ENCODE measurements around the gene EPHA3. TPM values are rescaled to one million over a fixed set of nuclear protein-coding genes. Genes with fewer than 3 reads are reported as not detected.
A peak's percentile ranks its signal among the peaks of the same experiment; 100 is the strongest.

EPHA3 gene
- total RNA-seq: 10 to 100 TPM in 1 of 2 donors, 1 to 10 TPM in 1; 9.4 to 11.9 TPM

- H3K9me3 ChIP-seq: no peaks in the 10 kb centered on the region
- H3K4me1 ChIP-seq (replicated peaks): no peaks in the 10 kb centered on the region
- H3K36me3 ChIP-seq: no peaks in the 10 kb centered on the region
- TF ChIP-seq POLR2A (IDR thresholded peaks at IDR 0.05) (no peak), POLR2AphosphoS5 (IDR thresholded peaks at IDR 0.05) (peak; percentile 56)
- peak within 1 kb of the TSS; percentile 13 to 38 for H3K27ac ChIP-seq
- peak; percentile 45 for DNase-seq (ENCODE audit: low spot score)
- intact Hi-C loops (cut with DNase I): loop anchor here (10.0 kb wide), 1 partner anchor 987 kb away; no protein-coding TSS in a partner anchor
- H3K27me3 ChIP-seq (replicated peaks; ENCODE audit: insufficient read depth): no peaks in the 10 kb centered on the region
- WGBS: 2% methylated on average over 28 of the region's 32 CpGs
- H3K4me3 ChIP-seq: peak within 1 kb of the TSS; percentile 32 to 36
These were observed at the start of gene EPHA3 for GRCh38 chr3:89107461-89108290. Gene EPHA3 (plus strand): TSS chr3:89107621. CDS start chr3:89107749, 128 bp downstream.

- WGBS: 63% methylated on average over 2 of the region's 2 CpGs
- Histone ChIP-seq H3K4me1 (replicated peaks) (no peaks in the 10 kb centered on the region), H3K9me3 (no peaks in the 10 kb centered on the region), H3K27ac (no peak overlapping the region), H3K27me3 (replicated peaks; ENCODE audit: insufficient read depth) (no peaks in the 10 kb centered on the region), H3K4me3 (no peak overlapping the region), H3K36me3 (no peaks in the 10 kb centered on the region)
- TF ChIP-seq POLR2A (IDR thresholded peaks at IDR 0.05) (no peak), CTCF (IDR thresholded peaks at IDR 0.05) (no peak), POLR2AphosphoS5 (IDR thresholded peaks at IDR 0.05) (no peak)
- DNase-seq (ENCODE audit: low spot score): no peak
- intact Hi-C loops (cut with DNase I): no loop called here
These were observed 49.0 kb upstream of the EPHA3 start for GRCh38 chr3:89058371-89058770.

GRCh38 chr3:89059211-89059925 is 48.1 kb upstream of the EPHA3 start:
- no peaks in the 10 kb centered on the region for H3K36me3 ChIP-seq
- H3K27ac ChIP-seq: no peak overlapping the region
- peak; percentile 5 for DNase-seq (ENCODE audit: low spot score)
- no peak for TF ChIP-seq POLR2AphosphoS5 (IDR thresholded peaks at IDR 0.05)
- TF ChIP-seq POLR2A (IDR thresholded peaks at IDR 0.05): no peak
- no peak for TF ChIP-seq CTCF (IDR thresholded peaks at IDR 0.05)
- no peaks in the 10 kb centered on the region for H3K4me1 ChIP-seq (replicated peaks)
- no peak overlapping the region for H3K4me3 ChIP-seq
- WGBS: 65% methylated on average over 5 of the region's 5 CpGs
- H3K9me3 ChIP-seq: no peaks in the 10 kb centered on the region
- intact Hi-C loops (cut with DNase I): no loop called here
- no peaks in the 10 kb centered on the region for H3K27me3 ChIP-seq (replicated peaks; ENCODE audit: insufficient read depth)

GRCh38 chr3:89061259-89061658 is 46.2 kb upstream of the EPHA3 start:
- intact Hi-C loops (cut with DNase I): no loop called here
- no peak overlapping the region for H3K27ac ChIP-seq
- H3K27me3 ChIP-seq (replicated peaks; ENCODE audit: insufficient read depth): no peaks in the 10 kb centered on the region
- no peak overlapping the region for H3K4me3 ChIP-seq
- H3K36me3 ChIP-seq: no peaks in the 10 kb centered on the region
- no peak for TF ChIP-seq POLR2AphosphoS5 (IDR thresholded peaks at IDR 0.05)
- no peak for TF ChIP-seq POLR2A (IDR thresholded peaks at IDR 0.05)
- TF ChIP-seq CTCF (IDR thresholded peaks at IDR 0.05): no peak
- H3K4me1 ChIP-seq (replicated peaks): no peaks in the 10 kb centered on the region
- no peaks in the 10 kb centered on the region for H3K9me3 ChIP-seq
- WGBS: 97% methylated on average over 2 of the region's 2 CpGs
- DNase-seq (ENCODE audit: low spot score): no peak

GRCh38 chr3:89067736-89068135 is 39.7 kb upstream of the EPHA3 start:
- H3K4me1 ChIP-seq (replicated peaks): no peaks in the 10 kb centered on the region
- TF ChIP-seq POLR2AphosphoS5 (IDR thresholded peaks at IDR 0.05) (no peak), CTCF (IDR thresholded peaks at IDR 0.05) (no peak), POLR2A (IDR thresholded peaks at IDR 0.05) (no peak)
- no peak overlapping the region for H3K4me3 ChIP-seq
- no peak for DNase-seq (ENCODE audit: low spot score)
- no peaks in the 10 kb centered on the region for H3K36me3 ChIP-seq
- intact Hi-C loops (cut with DNase I): no loop called here
- H3K27me3 ChIP-seq (replicated peaks; ENCODE audit: insufficient read depth): no peaks in the 10 kb centered on the region
- no peak overlapping the region for H3K27ac ChIP-seq
- 74% methylated on average over 2 of the region's 2 CpGs for WGBS
- no peaks in the 10 kb centered on the region for H3K9me3 ChIP-seq

Data from prostate gland (tissue), 2 donors.